PC-9 (cell line): ENCODE data around the gene LHFPL2. TPM values are rescaled to one million over a fixed set of nuclear protein-coding genes. Genes with fewer than 3 reads are reported as not detected.

ENCODE experiments used
- BruUV-seq: library from RNA; stranded (reverse); fragments of 400-500 nt; replicated peaks from 2 replicates; lab custom pipeline; 2021; lab: Mats Ljungman, UMichigan
- CTCF ChIA-PET: fragments of 300-600 bp; sonication (Branson Sonifier 250); formaldehyde crosslinking; loops from one replicate; lab custom pipeline; 2022; ENCODE audit warnings: antibody characterized with exemption; lab: Charles Lee
- POLR2A ChIA-PET: fragments of 300-600 bp; sonication (Branson Sonifier 250); formaldehyde crosslinking; loops from one replicate; lab custom pipeline; 2022; ENCODE audit warnings: antibody characterized with exemption; ENCODE audit not compliant: unreplicated experiment; lab: Charles Lee
- DNase-seq, 2 experiments: peaks; one replicate each; pipeline versions ENCODE4 v3.0.0 to v3.0.0-alpha.2; 2015 to 2022; ENCODE audit warnings: mixed read lengths in 1 of 2
- H2AFZ ChIP-seq: fragments of 200-600 bp; sonication (generic); 2 replicates; pipeline ENCODE4 v1.8.1; 2017; ENCODE audit warnings: antibody characterized with exemption
- H3F3A ChIP-seq: fragments of 200-600 bp; sonication (generic); 2 replicates; pipeline ENCODE4 v1.8.1; 2017; ENCODE audit warnings: antibody characterized with exemption, mild to moderate bottlenecking, low read depth; ENCODE audit not compliant: insufficient read depth
- H3K27ac ChIP-seq: fragments of 200-600 bp; sonication (generic); 2 replicates; pipeline ENCODE4 v1.6.1; 2016; ENCODE audit warnings: mixed run types
- H3K27me3 ChIP-seq: fragments of 200-600 bp; sonication (generic); 2 replicates; pipeline ENCODE4 v1.6.1; 2016; ENCODE audit warnings: low read depth, mixed run types; ENCODE audit not compliant: insufficient read depth
- H3K36me3 ChIP-seq: fragments of 200-600 bp; sonication (generic); 2 replicates; pipeline ENCODE4 v1.6.1; 2016; ENCODE audit warnings: low read depth, mixed run types
- H3K4me1 ChIP-seq: fragments of 200-600 bp; sonication (generic); replicated peaks from 2 replicates; pipeline ENCODE4 v1.6.1; 2016; ENCODE audit warnings: mixed run types; ENCODE audit not compliant: insufficient read depth
- H3K4me2 ChIP-seq: fragments of 200-600 bp; sonication (generic); 2 replicates; pipeline ENCODE4 v1.6.1; 2017; ENCODE audit warnings: mixed run types
- H3K4me3 ChIP-seq: fragments of 200-600 bp; sonication (generic); 2 replicates; pipeline ENCODE4 v1.6.1; 2016; ENCODE audit warnings: mixed run types
- H3K79me2 ChIP-seq: fragments of 200-600 bp; sonication (generic); 2 replicates; pipeline ENCODE4 v1.6.1; 2017; ENCODE audit warnings: low read depth, mixed run types
- H3K9me2 ChIP-seq: fragments of 200-600 bp; sonication (generic); 2 replicates; pipeline ENCODE4 v1.8.1; 2017; ENCODE audit warnings: mild to moderate bottlenecking; ENCODE audit not compliant: insufficient read depth
- H3K9me3 ChIP-seq: fragments of 200-600 bp; sonication (generic); 2 replicates; pipeline ENCODE4 v1.8.1; 2016; ENCODE audit warnings: low read depth; ENCODE audit not compliant: insufficient read depth
- H4K20me1 ChIP-seq: fragments of 200-600 bp; sonication (generic); 2 replicates; pipeline ENCODE4 v1.8.1; 2017; ENCODE audit not compliant: insufficient read depth
- EZH2 ChIP-seq: fragments of 200-600 bp; sonication (generic); IDR thresholded peaks from 2 replicates; pipeline ENCODE4 v1.8.0; 2017; ENCODE audit warnings: antibody characterized with exemption, low read depth
- intact Hi-C: fragments of 100-400 bp; cut with micrococcal nuclease; formaldehyde crosslinking; loops from one replicate; pipeline ENCODE4 v1.10.0; 2022; ENCODE audit not compliant: unreplicated experiment
- total RNA-seq: library from RNA; stranded (reverse); gene quantifications from 2 replicates; pipeline ENCODE4 v1.2.3, GENCODE V29; 2021
- TF ChIP-seq, protein P1 (sequence below): fragments of 200-600 bp; sonication (generic); conservative IDR thresholded peaks from 2 replicates; pipeline ENCODE4 v1.6.1; 2017; ENCODE audit warnings: mixed run types, antibody characterized with exemption, mild to moderate bottlenecking, moderate library complexity

Gene LHFPL2
- total RNA-seq, 1 experiment from 2014 or later = 10.1 TPM

DNA sequence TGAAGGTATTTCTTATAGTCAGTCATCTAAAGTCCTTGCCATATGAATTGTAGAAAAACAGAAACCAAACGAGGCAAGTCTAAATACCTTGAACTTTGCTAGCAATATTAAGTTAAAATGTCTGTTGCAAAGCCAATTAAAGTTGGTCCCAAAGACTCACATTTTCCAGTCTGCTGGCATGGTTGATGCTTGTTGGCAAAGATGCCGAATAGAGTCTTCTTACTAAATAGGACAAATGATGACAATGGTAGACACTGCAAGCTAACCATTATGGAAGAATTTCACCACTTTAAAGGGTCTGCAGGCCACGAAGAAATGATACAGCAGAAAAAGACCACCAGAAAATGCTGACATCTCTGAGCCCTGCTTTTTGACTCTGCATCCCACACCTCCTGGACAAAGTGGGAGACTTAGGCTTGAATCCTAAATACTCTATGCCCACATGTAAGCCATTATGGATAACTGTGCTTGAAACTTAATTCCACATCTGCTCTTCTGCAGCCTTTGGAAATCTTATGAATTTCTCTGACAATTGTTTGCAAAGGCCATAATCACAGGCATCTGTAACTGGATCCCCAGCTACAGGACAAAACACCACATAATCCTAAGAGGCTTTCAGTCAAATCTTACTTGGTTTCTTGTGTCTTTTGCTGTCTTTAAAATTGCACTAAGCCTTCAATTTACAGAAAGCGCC lies 61.3 kb downstream of the LHFPL2 start:
- Histone ChIP-seq H3K4me2 (peak overlapping the region; percentile 61), H2AFZ (no peak overlapping the region), H3K79me2 (peaks cover 39% of the 10 kb centered on the region), H4K20me1 (no peaks in the 10 kb centered on the region), H3F3A (peaks cover 44% of the 10 kb centered on the region), H3K36me3 (0 out of 2 replicates have a peak, but pooled peaks cover 11% of the 10 kb centered on the region), H3K9me2 (no peaks in the 10 kb centered on the region), H3K27ac (peak overlapping the region; percentile 64), H3K27me3 (no peaks in the 10 kb centered on the region), H3K9me3 (no peaks in the 10 kb centered on the region), H3K4me1 (peaks cover 51% of the 10 kb centered on the region), H3K4me3 (no peak overlapping the region)
- intact Hi-C loops = loop anchor here (5.0 kb wide), 1 partner anchor 260 kb away; no protein-coding TSS in a partner anchor
- DNase-seq = no peak
- ChIA-PET POLR2A (interaction anchor here (0.5 kb wide), 1 partner anchor 24 kb away, joined by 3 read pairs; no protein-coding TSS in a partner anchor), CTCF (no interaction called here)
- no TSS peak for BruUV-seq
- TF ChIP-seq EZH2 = no peak
- TF ChIP-seq, protein P1, sequence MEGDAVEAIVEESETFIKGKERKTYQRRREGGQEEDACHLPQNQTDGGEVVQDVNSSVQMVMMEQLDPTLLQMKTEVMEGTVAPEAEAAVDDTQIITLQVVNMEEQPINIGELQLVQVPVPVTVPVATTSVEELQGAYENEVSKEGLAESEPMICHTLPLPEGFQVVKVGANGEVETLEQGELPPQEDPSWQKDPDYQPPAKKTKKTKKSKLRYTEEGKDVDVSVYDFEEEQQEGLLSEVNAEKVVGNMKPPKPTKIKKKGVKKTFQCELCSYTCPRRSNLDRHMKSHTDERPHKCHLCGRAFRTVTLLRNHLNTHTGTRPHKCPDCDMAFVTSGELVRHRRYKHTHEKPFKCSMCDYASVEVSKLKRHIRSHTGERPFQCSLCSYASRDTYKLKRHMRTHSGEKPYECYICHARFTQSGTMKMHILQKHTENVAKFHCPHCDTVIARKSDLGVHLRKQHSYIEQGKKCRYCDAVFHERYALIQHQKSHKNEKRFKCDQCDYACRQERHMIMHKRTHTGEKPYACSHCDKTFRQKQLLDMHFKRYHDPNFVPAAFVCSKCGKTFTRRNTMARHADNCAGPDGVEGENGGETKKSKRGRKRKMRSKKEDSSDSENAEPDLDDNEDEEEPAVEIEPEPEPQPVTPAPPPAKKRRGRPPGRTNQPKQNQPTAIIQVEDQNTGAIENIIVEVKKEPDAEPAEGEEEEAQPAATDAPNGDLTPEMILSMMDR = no peak

DNA sequence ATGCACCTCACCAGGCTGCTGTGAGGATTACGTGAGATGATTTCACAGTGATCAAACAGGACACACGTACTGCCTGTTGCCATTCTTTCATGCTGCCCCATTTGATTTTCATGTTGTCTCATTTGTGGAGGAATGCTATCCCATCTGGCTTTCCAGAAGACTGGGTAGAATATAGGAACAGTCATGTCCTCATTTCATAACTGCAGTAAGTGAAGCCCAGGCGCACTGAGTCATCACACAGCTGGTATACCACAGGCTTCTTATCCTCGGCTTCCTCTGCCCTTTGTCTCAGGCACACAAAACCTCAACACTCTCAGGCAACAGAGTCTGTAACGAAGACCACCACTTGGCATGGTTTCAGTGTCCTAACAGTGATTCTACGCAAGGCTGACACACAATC lies 62.3 kb downstream of the LHFPL2 start:
- H3K27me3 ChIP-seq = no peaks in the 10 kb centered on the region
- DNase-seq = peak; percentile 63 to 86
- no peaks in the 10 kb centered on the region for H3K9me2 ChIP-seq
- CTCF ChIA-PET = interaction anchor here (0.6 kb wide), 1 partner anchor 300 kb away, joined by 3 read pairs; no protein-coding TSS in a partner anchor
- no peak for TF ChIP-seq EZH2
- TF ChIP-seq, protein P1 = no peak
- H3K27ac ChIP-seq = peak overlapping the region; percentile 64
- peak overlapping the region; percentile 61 for H3K4me2 ChIP-seq
- peaks cover 36% of the 10 kb centered on the region for H3F3A ChIP-seq
- BruUV-seq = no TSS peak
- H3K4me3 ChIP-seq = no peak overlapping the region
- POLR2A ChIA-PET = interaction anchor here (0.7 kb wide), 1 partner anchor 59 kb away, joined by 4 read pairs; no protein-coding TSS in a partner anchor
- peaks cover 41% of the 10 kb centered on the region for H3K4me1 ChIP-seq
- H2AFZ ChIP-seq = no peak overlapping the region
- no peaks in the 10 kb centered on the region for H3K9me3 ChIP-seq
- 0 out of 2 replicates have a peak, but pooled peaks cover 4% of the 10 kb centered on the region for H3K36me3 ChIP-seq
- H3K79me2 ChIP-seq = peaks cover 29% of the 10 kb centered on the region
- no peaks in the 10 kb centered on the region for H4K20me1 ChIP-seq
- intact Hi-C loops = loop anchor here (5.0 kb wide), 1 partner anchor 259 kb away; no protein-coding TSS in a partner anchor

DNA sequence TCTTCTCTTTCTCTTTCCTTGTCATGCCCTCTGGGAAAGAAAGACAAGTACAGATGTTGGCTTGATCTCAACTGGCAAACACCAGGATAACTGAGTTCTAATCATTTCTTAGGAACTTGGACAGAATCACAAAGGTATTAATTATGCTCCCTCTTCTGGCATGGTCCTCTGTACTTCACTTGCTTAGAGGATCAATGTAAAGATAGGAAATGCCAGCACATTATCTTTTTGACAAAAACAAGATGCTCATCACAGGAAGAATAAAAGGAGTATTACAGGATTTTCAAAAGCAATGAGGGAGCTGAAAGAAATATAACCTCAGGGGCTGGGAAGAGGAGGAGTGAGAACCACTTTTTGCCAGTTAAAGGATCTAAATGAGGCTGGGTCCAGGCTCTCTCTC lies 70.6 kb downstream of the LHFPL2 start:
- BruUV-seq = no TSS peak
- Histone ChIP-seq H3K4me1 (no peaks in the 10 kb centered on the region), H2AFZ (no peak overlapping the region), H4K20me1 (no peaks in the 10 kb centered on the region), H3K27me3 (no peaks in the 10 kb centered on the region), H3K79me2 (peaks cover 6% of the 10 kb centered on the region; the same call in 1 of the 2 replicates), H3K4me2 (no peak overlapping the region), H3K9me3 (no peaks in the 10 kb centered on the region), H3K36me3 (no peaks in the 10 kb centered on the region), H3K27ac (no peak overlapping the region), H3K4me3 (no peak overlapping the region), H3F3A (no peaks in the 10 kb centered on the region), H3K9me2 (no peaks in the 10 kb centered on the region)
- no peak for TF ChIP-seq EZH2
- TF ChIP-seq, protein P1 = no peak
- intact Hi-C loops = no loop called here
- ChIA-PET POLR2A (no interaction called here), CTCF (no interaction called here)
- no peak for DNase-seq
